ENCODE results near the gene FOXP1. TPM values are rescaled to one million over a fixed set of nuclear protein-coding genes. Genes with fewer than 3 reads are reported as not detected.
"Not testable (repeated sequence)": the region's sequence is repeated elsewhere in the genome, so short reads cannot be mapped to it uniquely, and the experiment has no call there.

The FOXP1 gene
- total RNA-seq, 1 donor = 55.7 TPM

- no peak overlapping the region for H3K4me3 ChIP-seq (ENCODE audit: low read depth, low read length)
- DNase-seq (ENCODE audit: low read depth) = no peak
- no peak for TF ChIP-seq CTCF (IDR thresholded peaks at IDR 0.05; ENCODE audit: insufficient read depth, low read depth, low read length)
Measured at GRCh38 chr3:71528816-71529215, 54.7 kb downstream of the FOXP1 start.

- not testable (repeated sequence) for H3K4me3 ChIP-seq (ENCODE audit: low read depth, low read length); DNase-seq (ENCODE audit: low read depth)
Measured at GRCh38 chr3:71526448-71526847, 57.1 kb downstream of the FOXP1 start.

GRCh38 chr3:71525391-71525790 lies 58.1 kb downstream of the FOXP1 start:
- DNase-seq (ENCODE audit: low read depth) = no peak
- TF ChIP-seq CTCF (IDR thresholded peaks at IDR 0.05; ENCODE audit: insufficient read depth, low read depth, low read length) = no peak
- H3K4me3 ChIP-seq (ENCODE audit: low read depth, low read length) = no peak overlapping the region

GRCh38 chr3:71524672-71525071 lies 58.9 kb downstream of the FOXP1 start:
- TF ChIP-seq CTCF (IDR thresholded peaks at IDR 0.05; ENCODE audit: insufficient read depth, low read depth, low read length) = no peak
- H3K4me3 ChIP-seq (ENCODE audit: low read depth, low read length) = no peak overlapping the region
- DNase-seq (ENCODE audit: low read depth) = no peak

GRCh38 chr3:71523628-71524027 lies 59.9 kb downstream of the FOXP1 start:
- no peak for TF ChIP-seq CTCF (IDR thresholded peaks at IDR 0.05; ENCODE audit: insufficient read depth, low read depth, low read length)
- DNase-seq (ENCODE audit: low read depth) = no peak
- no peak overlapping the region for H3K4me3 ChIP-seq (ENCODE audit: low read depth, low read length)

- no peak for DNase-seq (ENCODE audit: low read depth)
- H3K4me3 ChIP-seq (ENCODE audit: low read depth, low read length) = no peak overlapping the region
- no peak for TF ChIP-seq CTCF (IDR thresholded peaks at IDR 0.05; ENCODE audit: insufficient read depth, low read depth, low read length)
Measured at GRCh38 chr3:71521940-71522876, 61.3 kb downstream of the FOXP1 start.

GRCh38 chr3:71521021-71521352 lies 62.5 kb downstream of the FOXP1 start:
- no peak for DNase-seq (ENCODE audit: low read depth)
- H3K4me3 ChIP-seq (ENCODE audit: low read depth, low read length) = no peak overlapping the region
- TF ChIP-seq CTCF (IDR thresholded peaks at IDR 0.05; ENCODE audit: insufficient read depth, low read depth, low read length) = no peak
